ENCODE data around the gene MYOCD. TPM values are rescaled to one million over a fixed set of nuclear protein-coding genes. Genes with fewer than 3 reads are reported as not detected.

MYOCD gene
- total RNA-seq, 1 donor, result under 0.01 TPM

DNA sequence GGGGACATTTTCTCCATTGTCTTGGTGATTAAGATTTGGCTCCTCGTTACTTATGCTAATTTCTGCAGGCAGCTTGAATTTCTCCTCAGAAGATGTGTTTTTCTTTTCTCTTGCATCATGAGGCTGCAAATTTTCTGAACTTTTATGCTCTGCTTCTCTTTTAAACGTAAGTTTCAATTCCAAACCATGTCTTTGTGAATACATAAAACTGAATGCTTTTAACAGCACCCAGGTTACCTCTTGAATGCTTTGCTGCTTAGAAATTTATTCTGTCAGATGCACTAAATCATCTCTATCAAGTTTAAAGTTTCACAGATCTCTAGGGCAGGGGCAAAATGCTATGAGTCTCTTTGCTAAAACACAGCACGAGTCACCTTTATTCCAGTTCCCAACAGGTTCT lies 143.0 kb downstream of the MYOCD start:
- Histone ChIP-seq H3K4me3 (ENCODE audit: insufficient read depth, low read length) (no peak overlapping the region), H3K4me1 (ENCODE audit: insufficient read depth, low read length) (no peaks in the 10 kb centered on the region), H3K79me2 (ENCODE audit: insufficient read depth, low read length) (no peaks in the 10 kb centered on the region), H4K20me1 (ENCODE audit: insufficient read depth, low read length) (no peaks in the 10 kb centered on the region), H3K27ac (ENCODE audit: low read depth, low read length) (no peak overlapping the region), H2AFZ (ENCODE audit: low read length) (no peak overlapping the region), H3K27me3 (ENCODE audit: insufficient read depth, low read length) (no peaks in the 10 kb centered on the region), H3K4me2 (ENCODE audit: insufficient read depth, low read length) (no peak overlapping the region), H3K9me3 (ENCODE audit: low read depth, low read length) (no peaks in the 10 kb centered on the region), H3K36me3 (ENCODE audit: insufficient read depth, low read length) (no peaks in the 10 kb centered on the region)
- no peak for TF ChIP-seq CTCF (IDR thresholded peaks at IDR 0.05; ENCODE audit: extremely low read depth, low read depth, low read length)
- no peak for DNase-seq (ENCODE audit: insufficient read length, low spot score, missing footprints)

DNA sequence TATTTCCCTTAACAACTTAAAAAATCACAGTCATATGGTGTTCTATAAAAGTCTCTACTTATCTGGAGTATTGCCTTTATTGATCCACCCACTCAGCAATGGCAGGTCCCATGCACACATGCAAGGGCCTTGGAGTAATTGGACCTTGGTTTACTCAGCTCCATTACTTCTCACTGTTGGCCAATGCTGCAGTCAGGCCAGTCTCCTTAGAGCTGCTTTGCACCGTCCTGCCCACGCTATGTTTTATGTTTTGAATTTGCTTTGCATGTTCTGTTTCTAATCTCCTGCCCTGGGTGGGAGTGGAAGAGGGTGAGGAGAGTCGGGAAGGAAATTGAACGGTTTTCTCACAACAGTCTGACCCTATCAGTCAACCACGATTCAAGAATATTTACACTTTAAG lies 147.2 kb downstream of the MYOCD start:
- H3K36me3 ChIP-seq (ENCODE audit: insufficient read depth, low read length), result no peaks in the 10 kb centered on the region
- no peak overlapping the region for H2AFZ ChIP-seq (ENCODE audit: low read length)
- H3K4me2 ChIP-seq (ENCODE audit: insufficient read depth, low read length), result no peak overlapping the region
- H3K4me1 ChIP-seq (ENCODE audit: insufficient read depth, low read length), result no peaks in the 10 kb centered on the region
- DNase-seq (ENCODE audit: insufficient read length, low spot score, missing footprints), result no peak
- H4K20me1 ChIP-seq (ENCODE audit: insufficient read depth, low read length), result no peaks in the 10 kb centered on the region
- no peaks in the 10 kb centered on the region for H3K9me3 ChIP-seq (ENCODE audit: low read depth, low read length)
- TF ChIP-seq CTCF (IDR thresholded peaks at IDR 0.05; ENCODE audit: extremely low read depth, low read depth, low read length), result no peak
- no peaks in the 10 kb centered on the region for H3K79me2 ChIP-seq (ENCODE audit: insufficient read depth, low read length)
- H3K27me3 ChIP-seq (ENCODE audit: insufficient read depth, low read length), result no peaks in the 10 kb centered on the region
- no peak overlapping the region for H3K4me3 ChIP-seq (ENCODE audit: insufficient read depth, low read length)
- H3K27ac ChIP-seq (ENCODE audit: low read depth, low read length), result no peak overlapping the region

DNA sequence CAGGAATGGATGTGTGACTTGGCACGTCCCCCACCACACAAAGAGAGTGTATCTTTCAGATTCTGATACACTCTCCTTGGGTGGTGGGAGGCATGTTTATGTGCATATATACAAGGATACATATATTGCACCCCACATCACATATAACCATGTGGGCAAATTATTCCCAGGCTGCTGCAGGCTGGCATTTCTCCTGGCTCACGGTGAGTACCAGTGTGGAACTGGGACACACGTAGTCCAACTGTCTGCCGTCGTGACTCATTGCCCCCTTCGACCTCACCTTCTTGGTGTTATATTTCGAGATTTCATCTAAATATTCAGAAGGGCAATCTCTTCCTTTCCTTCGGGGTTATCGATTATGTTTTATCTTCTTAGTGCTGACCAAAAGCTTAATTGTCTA lies 148.0 kb downstream of the MYOCD start:
- Histone ChIP-seq H3K4me2 (ENCODE audit: insufficient read depth, low read length) (no peak overlapping the region), H3K4me1 (ENCODE audit: insufficient read depth, low read length) (no peaks in the 10 kb centered on the region), H4K20me1 (ENCODE audit: insufficient read depth, low read length) (no peaks in the 10 kb centered on the region), H3K4me3 (ENCODE audit: insufficient read depth, low read length) (no peak overlapping the region), H3K27ac (ENCODE audit: low read depth, low read length) (no peak overlapping the region), H3K27me3 (ENCODE audit: insufficient read depth, low read length) (no peaks in the 10 kb centered on the region), H3K9me3 (ENCODE audit: low read depth, low read length) (no peaks in the 10 kb centered on the region), H3K36me3 (ENCODE audit: insufficient read depth, low read length) (no peaks in the 10 kb centered on the region), H2AFZ (ENCODE audit: low read length) (no peak overlapping the region), H3K79me2 (ENCODE audit: insufficient read depth, low read length) (no peaks in the 10 kb centered on the region)
- no peak for DNase-seq (ENCODE audit: insufficient read length, low spot score, missing footprints)
- no peak for TF ChIP-seq CTCF (IDR thresholded peaks at IDR 0.05; ENCODE audit: extremely low read depth, low read depth, low read length)

DNA sequence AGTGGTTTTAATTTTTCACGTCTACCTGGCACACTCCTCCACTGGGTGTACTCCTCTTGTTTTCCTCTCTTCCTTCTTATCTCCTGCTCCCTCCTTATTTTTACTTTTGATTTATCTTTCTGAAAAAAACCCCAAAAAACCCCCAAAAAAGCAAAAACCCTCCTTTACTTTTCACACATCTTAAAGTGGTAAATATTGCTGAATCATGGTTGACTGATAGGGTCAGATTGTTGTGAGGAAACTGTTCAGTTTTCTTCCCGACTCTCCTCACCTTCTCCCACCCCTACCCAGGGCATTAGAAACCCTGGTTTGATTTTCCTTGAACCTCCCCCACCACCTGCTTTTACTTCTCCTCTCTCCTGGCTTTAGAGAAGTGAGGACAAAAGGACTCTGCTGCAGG lies 149.0 kb downstream of the MYOCD start:
- DNase-seq (ENCODE audit: insufficient read length, low spot score, missing footprints), result no peak
- H3K36me3 ChIP-seq (ENCODE audit: insufficient read depth, low read length), result no peaks in the 10 kb centered on the region
- H4K20me1 ChIP-seq (ENCODE audit: insufficient read depth, low read length), result no peaks in the 10 kb centered on the region
- no peaks in the 10 kb centered on the region for H3K79me2 ChIP-seq (ENCODE audit: insufficient read depth, low read length)
- no peak overlapping the region for H3K4me3 ChIP-seq (ENCODE audit: insufficient read depth, low read length)
- no peak overlapping the region for H3K27ac ChIP-seq (ENCODE audit: low read depth, low read length)
- no peaks in the 10 kb centered on the region for H3K27me3 ChIP-seq (ENCODE audit: insufficient read depth, low read length)
- no peaks in the 10 kb centered on the region for H3K4me1 ChIP-seq (ENCODE audit: insufficient read depth, low read length)
- no peak for TF ChIP-seq CTCF (IDR thresholded peaks at IDR 0.05; ENCODE audit: extremely low read depth, low read depth, low read length)
- no peaks in the 10 kb centered on the region for H3K9me3 ChIP-seq (ENCODE audit: low read depth, low read length)
- no peak overlapping the region for H3K4me2 ChIP-seq (ENCODE audit: insufficient read depth, low read length)
- no peak overlapping the region for H2AFZ ChIP-seq (ENCODE audit: low read length)
